HL-60/S4 (cell line): ENCODE results near the gene PLA2G4B.

Experiments used
- in situ Hi-C: fragments of 300-500 bp; cut with MboI; formaldehyde crosslinking; loops from 2 replicates; pipeline ENCODE4 v1.14.3; 2022; ENCODE audit warnings: low sequenced_read_pairs

The PLA2G4B gene

GRCh38 chr15:41806291-41807181 is 32.1 kb upstream of the PLA2G4B start:
- in situ Hi-C loops = loop anchor here (25.0 kb wide), 1 partner anchor 344 kb away; no protein-coding TSS in a partner anchor

GRCh38 chr15:41809121-41809520 is 29.5 kb upstream of the PLA2G4B start:
- in situ Hi-C loops = loop anchor here (25.0 kb wide), 1 partner anchor 347 kb away; no protein-coding TSS in a partner anchor

- in situ Hi-C loops = loop anchor here (5.0 to 25.0 kb wide), 2 partner anchors 37 to 347 kb away; partner anchors contain the start of gene MAPKBP1
Measured at GRCh38 chr15:41809526-41810220, 29.0 kb upstream of the PLA2G4B start.

GRCh38 chr15:41810651-41811431 is 27.8 kb upstream of the PLA2G4B start:
- in situ Hi-C loops = loop anchor here (5.0 to 25.0 kb wide), 2 partner anchors 39 to 349 kb away; partner anchors contain the start of gene MAPKBP1

GRCh38 chr15:41811432-41812195 is 27.0 kb upstream of the PLA2G4B start:
- in situ Hi-C loops = loop anchor here (5.0 to 25.0 kb wide), 2 partner anchors 39 to 349 kb away; partner anchors contain the start of gene MAPKBP1

GRCh38 chr15:41812820-41813375 is 25.7 kb upstream of the PLA2G4B start:
- in situ Hi-C loops = loop anchor here (5.0 to 25.0 kb wide), 2 partner anchors 41 to 351 kb away; partner anchors contain the start of gene MAPKBP1

- in situ Hi-C loops = loop anchor here (5.0 to 25.0 kb wide), 2 partner anchors 41 to 351 kb away; partner anchors contain the start of gene MAPKBP1
Measured at GRCh38 chr15:41813426-41813825, 25.2 kb upstream of the PLA2G4B start.

- in situ Hi-C loops = loop anchor here (5.0 to 25.0 kb wide), 2 partner anchors 42 to 352 kb away; partner anchors contain the start of gene MAPKBP1
Measured at GRCh38 chr15:41814534-41814933, 24.1 kb upstream of the PLA2G4B start.

- in situ Hi-C loops = loop anchor here (25.0 kb wide), 1 partner anchor 354 kb away; no protein-coding TSS in a partner anchor
Measured at GRCh38 chr15:41816788-41817187, 21.9 kb upstream of the PLA2G4B start.

- in situ Hi-C loops = loop anchor here (25.0 kb wide), 1 partner anchor 355 kb away; no protein-coding TSS in a partner anchor
Measured at GRCh38 chr15:41817327-41817726, 21.3 kb upstream of the PLA2G4B start.

GRCh38 chr15:41817781-41818180 is 20.9 kb upstream of the PLA2G4B start:
- in situ Hi-C loops = loop anchor here (25.0 kb wide), 1 partner anchor 355 kb away; no protein-coding TSS in a partner anchor

GRCh38 chr15:41819455-41820050 is 19.1 kb upstream of the PLA2G4B start:
- in situ Hi-C loops = loop anchor here (25.0 kb wide), 1 partner anchor 357 kb away; no protein-coding TSS in a partner anchor

GRCh38 chr15:41820791-41821423 is 17.7 kb upstream of the PLA2G4B start:
- in situ Hi-C loops = loop anchor here (25.0 kb wide), 1 partner anchor 359 kb away; no protein-coding TSS in a partner anchor

- in situ Hi-C loops = loop anchor here (25.0 kb wide), 1 partner anchor 360 kb away; no protein-coding TSS in a partner anchor
Measured at GRCh38 chr15:41821831-41822230, 16.8 kb upstream of the PLA2G4B start.

GRCh38 chr15:41822471-41822870 is 16.2 kb upstream of the PLA2G4B start:
- in situ Hi-C loops = loop anchor here (25.0 kb wide), 1 partner anchor 360 kb away; no protein-coding TSS in a partner anchor

GRCh38 chr15:41822957-41823356 is 15.7 kb upstream of the PLA2G4B start:
- in situ Hi-C loops = loop anchor here (25.0 kb wide), 1 partner anchor 361 kb away; no protein-coding TSS in a partner anchor

- in situ Hi-C loops = loop anchor here (25.0 kb wide), 1 partner anchor 361 kb away; no protein-coding TSS in a partner anchor
Measured at GRCh38 chr15:41823502-41823901, 15.1 kb upstream of the PLA2G4B start.
